ENCODE measurements around the gene MCTP1.

DNA sequence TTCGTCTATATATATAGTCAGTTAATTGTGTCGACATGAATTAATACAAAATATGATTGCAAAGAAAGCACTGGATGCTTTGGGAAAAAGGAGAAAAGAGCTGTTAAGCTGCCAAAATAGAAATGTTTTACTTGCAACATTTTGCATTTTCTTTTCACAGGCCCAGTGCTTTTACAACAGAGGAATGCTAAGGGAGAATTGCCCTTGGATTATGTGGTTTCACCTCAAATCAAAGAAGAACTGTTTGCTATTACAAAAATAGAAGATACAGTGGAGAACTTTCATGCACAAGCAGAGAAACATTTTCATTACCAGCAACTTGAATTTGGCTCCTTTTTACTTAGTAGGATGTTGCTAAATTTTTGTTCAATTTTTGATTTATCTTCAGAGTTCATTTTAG is 590.2 kb downstream of the MCTP1 start:
- TF ChIP-seq POLR2A (IDR thresholded peaks at IDR 0.05), result no peak
- TF ChIP-seq, protein P1, sequence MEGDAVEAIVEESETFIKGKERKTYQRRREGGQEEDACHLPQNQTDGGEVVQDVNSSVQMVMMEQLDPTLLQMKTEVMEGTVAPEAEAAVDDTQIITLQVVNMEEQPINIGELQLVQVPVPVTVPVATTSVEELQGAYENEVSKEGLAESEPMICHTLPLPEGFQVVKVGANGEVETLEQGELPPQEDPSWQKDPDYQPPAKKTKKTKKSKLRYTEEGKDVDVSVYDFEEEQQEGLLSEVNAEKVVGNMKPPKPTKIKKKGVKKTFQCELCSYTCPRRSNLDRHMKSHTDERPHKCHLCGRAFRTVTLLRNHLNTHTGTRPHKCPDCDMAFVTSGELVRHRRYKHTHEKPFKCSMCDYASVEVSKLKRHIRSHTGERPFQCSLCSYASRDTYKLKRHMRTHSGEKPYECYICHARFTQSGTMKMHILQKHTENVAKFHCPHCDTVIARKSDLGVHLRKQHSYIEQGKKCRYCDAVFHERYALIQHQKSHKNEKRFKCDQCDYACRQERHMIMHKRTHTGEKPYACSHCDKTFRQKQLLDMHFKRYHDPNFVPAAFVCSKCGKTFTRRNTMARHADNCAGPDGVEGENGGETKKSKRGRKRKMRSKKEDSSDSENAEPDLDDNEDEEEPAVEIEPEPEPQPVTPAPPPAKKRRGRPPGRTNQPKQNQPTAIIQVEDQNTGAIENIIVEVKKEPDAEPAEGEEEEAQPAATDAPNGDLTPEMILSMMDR (IDR thresholded peaks at IDR 0.05), result no peak
